Ishikawa (cell line): ENCODE measurements around the gene PTPRN2.

Experiments used
- CEBPB ChIP-seq: IDR thresholded peaks from 2 replicates; pipeline ENCODE4 v1.6.1; 2012
- CREB1 ChIP-seq: IDR thresholded peaks from 2 replicates; pipeline ENCODE4 v1.6.1; 2012; ENCODE audit warnings: low read depth
- EGR1 ChIP-seq: IDR thresholded peaks from 2 replicates; pipeline ENCODE4 v1.6.1; 2012
- EP300 ChIP-seq: IDR thresholded peaks from 2 replicates; pipeline ENCODE4 v1.6.1; 2012; ENCODE audit warnings: borderline replicate concordance
- FOXM1 ChIP-seq: IDR thresholded peaks from 2 replicates; pipeline ENCODE4 v1.6.1; 2012; ENCODE audit warnings: low read depth, borderline replicate concordance
- MAX ChIP-seq: IDR thresholded peaks from 2 replicates; pipeline ENCODE4 v1.6.1; 2012
- NFIC ChIP-seq: IDR thresholded peaks from 2 replicates; pipeline ENCODE4 v1.6.1; 2012
- RAD21 ChIP-seq: IDR thresholded peaks from 2 replicates; pipeline ENCODE4 v1.6.1; 2012; ENCODE audit warnings: low read depth
- REST ChIP-seq: IDR thresholded peaks from 2 replicates; pipeline ENCODE4 v1.6.1; 2012; ENCODE audit warnings: low read depth, mild to moderate bottlenecking
- TAF1 ChIP-seq: IDR thresholded peaks from 2 replicates; pipeline ENCODE4 v1.6.1; 2012; ENCODE audit warnings: low read depth, mild to moderate bottlenecking
- TCF12 ChIP-seq: IDR thresholded peaks from 2 replicates; pipeline ENCODE4 v1.6.1; 2012; ENCODE audit warnings: low read depth
- TEAD4 ChIP-seq: IDR thresholded peaks from 2 replicates; pipeline ENCODE4 v1.6.1; 2012
- USF1 ChIP-seq: IDR thresholded peaks from 2 replicates; pipeline ENCODE4 v1.6.1; 2012
- YY1 ChIP-seq: IDR thresholded peaks from 2 replicates; pipeline ENCODE4 v1.6.1; 2012; ENCODE audit warnings: low read depth
- ZBTB7A ChIP-seq: IDR thresholded peaks from 2 replicates; pipeline ENCODE4 v1.6.1; 2012; ENCODE audit warnings: low read depth

The PTPRN2 gene

GRCh38 chr7:158579662-158580646 lies 7.7 kb downstream of the PTPRN2 start:
- TF ChIP-seq CEBPB, result no peak
- TF ChIP-seq NFIC, result no peak
- TF ChIP-seq EP300, result no peak
- TF ChIP-seq TCF12, result no peak

GRCh38 chr7:158576050-158576762 lies 11.4 kb downstream of the PTPRN2 start:
- TF ChIP-seq REST (no peak), TEAD4 (no peak), RAD21 (no peak), CEBPB (no peak), EGR1 (no peak), MAX (no peak), ZBTB7A (no peak)

GRCh38 chr7:158574308-158575036 lies 13.2 kb downstream of the PTPRN2 start:
- TF ChIP-seq RAD21 (no peak), ZBTB7A (no peak)

GRCh38 chr7:158573310-158573709 lies 14.3 kb downstream of the PTPRN2 start:
- TF ChIP-seq YY1 (no peak), FOXM1 (no peak), MAX (no peak), USF1 (no peak), CEBPB (no peak), ZBTB7A (no peak), RAD21 (no peak)

GRCh38 chr7:158572000-158572828 lies 15.4 kb downstream of the PTPRN2 start:
- TF ChIP-seq EP300 (no peak), RAD21 (0 out of 2 replicates have a peak, but pooled peaks have one; percentile 4)

GRCh38 chr7:158570449-158571170 lies 17.0 kb downstream of the PTPRN2 start:
- TF ChIP-seq TCF12 (no peak), CREB1 (no peak), TEAD4 (no peak), NFIC (no peak), CEBPB (no peak), FOXM1 (no peak), EP300 (no peak), MAX (no peak), RAD21 (no peak), YY1 (no peak), REST (no peak), TAF1 (no peak), USF1 (no peak), EGR1 (no peak), ZBTB7A (no peak)
